Measurements from ENCODE around the gene DYNLRB1. TPM values are rescaled to one million over a fixed set of nuclear protein-coding genes. Genes with fewer than 3 reads are reported as not detected.

Gene DYNLRB1
- total RNA-seq, 1 donor from 2014 or later, result 208 TPM

- H3K9me3 Mint-ChIP-seq (ENCODE audit: low read depth), result no peaks in the 10 kb centered on the region
- H3K27ac Mint-ChIP-seq, result no peak overlapping the region
These were observed 25.2 kb downstream of the DYNLRB1 start for GRCh38 chr20:34541264-34541901.

GRCh38 chr20:34541917-34542316 is 25.7 kb downstream of the DYNLRB1 start:
- Mint-ChIP-seq H3K9me3 (ENCODE audit: low read depth) (no peaks in the 10 kb centered on the region), H3K27ac (no peak overlapping the region), H3K27me3 (peaks cover 10% of the 10 kb centered on the region), H3K4me3 (ENCODE audit: low read depth) (no peak overlapping the region), H3K4me1 (ENCODE audit: low read depth) (peaks cover 18% of the 10 kb centered on the region), H3K36me3 (ENCODE audit: insufficient read depth) (peaks cover 29% of the 10 kb centered on the region)
- TF ChIP-seq CTCF (IDR thresholded peaks at IDR 0.05; ENCODE audit: unreplicated experiment), result no peak
- DNase-seq (ENCODE audit: low spot score, unreplicated experiment), result no peak

More at GRCh38 chr20:34541264-34541901, 25.2 kb downstream of the DYNLRB1 start:
- H3K4me1 Mint-ChIP-seq (ENCODE audit: low read depth), result peaks cover 16% of the 10 kb centered on the region
- no peak overlapping the region for H3K4me3 Mint-ChIP-seq (ENCODE audit: low read depth)
- H3K27me3 Mint-ChIP-seq, result peaks cover 8% of the 10 kb centered on the region
- DNase-seq (ENCODE audit: low spot score, unreplicated experiment), result no peak
- no peak for TF ChIP-seq CTCF (IDR thresholded peaks at IDR 0.05; ENCODE audit: unreplicated experiment)
- H3K36me3 Mint-ChIP-seq (ENCODE audit: insufficient read depth), result peaks cover 32% of the 10 kb centered on the region

GRCh38 chr20:34542439-34542838 is 26.2 kb downstream of the DYNLRB1 start:
- peaks cover 23% of the 10 kb centered on the region for H3K36me3 Mint-ChIP-seq (ENCODE audit: insufficient read depth)
- no peak overlapping the region for H3K4me3 Mint-ChIP-seq (ENCODE audit: low read depth)
- no peak for DNase-seq (ENCODE audit: low spot score, unreplicated experiment)
- TF ChIP-seq CTCF (IDR thresholded peaks at IDR 0.05; ENCODE audit: unreplicated experiment), result no peak
- H3K9me3 Mint-ChIP-seq (ENCODE audit: low read depth), result no peaks in the 10 kb centered on the region
- H3K27ac Mint-ChIP-seq, result no peak overlapping the region
- H3K27me3 Mint-ChIP-seq, result peaks cover 11% of the 10 kb centered on the region
- H3K4me1 Mint-ChIP-seq (ENCODE audit: low read depth), result peaks cover 20% of the 10 kb centered on the region

- H3K9me3 Mint-ChIP-seq (ENCODE audit: low read depth), result no peaks in the 10 kb centered on the region
- peaks cover 11% of the 10 kb centered on the region for H3K27me3 Mint-ChIP-seq
These were observed 27.3 kb downstream of the DYNLRB1 start for GRCh38 chr20:34543463-34544056.

More at GRCh38 chr20:34543463-34544056, 27.3 kb downstream of the DYNLRB1 start:
- no peak overlapping the region for H3K27ac Mint-ChIP-seq
- no peak for TF ChIP-seq CTCF (IDR thresholded peaks at IDR 0.05; ENCODE audit: unreplicated experiment)
- H3K4me1 Mint-ChIP-seq (ENCODE audit: low read depth), result peaks cover 22% of the 10 kb centered on the region
- no peak overlapping the region for H3K4me3 Mint-ChIP-seq (ENCODE audit: low read depth)
- peaks cover 21% of the 10 kb centered on the region for H3K36me3 Mint-ChIP-seq (ENCODE audit: insufficient read depth)
- DNase-seq (ENCODE audit: low spot score, unreplicated experiment), result no peak
